SH-SY5Y (cell line): ENCODE results near the gene ENSA.

Experiments
- GATA2 ChIP-seq: IDR thresholded peaks from 2 replicates; pipeline ENCODE4 v1.6.1; 2011; ENCODE audit warnings: mild to moderate bottlenecking, low read depth, low read length
- GATA3 ChIP-seq: IDR thresholded peaks from 2 replicates; pipeline ENCODE4 v1.6.1; 2011; ENCODE audit warnings: low read depth, mild to moderate bottlenecking, low read length, moderate library complexity

DNA sequence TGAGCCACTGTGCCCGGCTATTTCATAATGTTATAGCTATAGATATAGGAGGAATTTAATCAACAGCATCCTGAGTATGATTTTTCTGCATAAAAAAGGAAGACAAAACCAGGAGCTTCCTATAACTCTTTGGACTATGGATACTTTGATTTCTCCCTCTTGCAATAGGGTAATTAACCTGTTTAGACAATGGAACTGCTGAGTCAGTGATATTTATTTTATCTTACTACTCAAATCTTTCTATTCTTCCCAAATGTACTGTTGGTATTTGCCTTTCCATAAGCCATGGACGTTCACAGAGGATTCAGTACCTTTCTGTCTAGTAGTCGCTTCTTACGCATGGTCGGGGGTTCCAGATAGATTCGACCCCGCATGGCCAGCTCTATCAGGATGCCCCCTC, 33.9 kb upstream of the ENSA start:
- TF ChIP-seq GATA2, result no peak
- TF ChIP-seq GATA3, result no peak
